HepG2 (cell line): ENCODE results near the gene DOLK. TPM values are rescaled to one million over a fixed set of nuclear protein-coding genes. Genes with fewer than 3 reads are reported as not detected.

Source experiments
- DNMT1 ChIP-seq: sonication (generic); formaldehyde crosslinking; IDR thresholded peaks from 2 replicates; pipeline ENCODE4 v1.5.1; 2020; ENCODE audit warnings: mild to moderate bottlenecking, missing genetic modification reagents
- ELK4 ChIP-seq: sonication (generic); formaldehyde crosslinking; IDR thresholded peaks from 2 replicates; pipeline ENCODE4 v1.9.0; 2021; ENCODE audit warnings: missing genetic modification reagents, borderline replicate concordance
- GABPA ChIP-seq, 2 experiments: IDR thresholded peaks; 2 replicates each; pipeline ENCODE4 v1.6.1; 2011 to 2016; ENCODE audit warnings: low read depth in 2 of 2, low read length in 1 of 2, missing biosample characterization in 1 of 2, missing genetic modification characterization in 1 of 2
- GTF3A ChIP-seq: sonication (generic); formaldehyde crosslinking; conservative IDR thresholded peaks from 2 replicates; pipeline ENCODE4 v1.4.0; 2020; ENCODE audit warnings: mild to moderate bottlenecking, missing genetic modification reagents
- HOXA9 ChIP-seq: sonication (generic); formaldehyde crosslinking; IDR thresholded peaks from 2 replicates; pipeline ENCODE4 v1.8.1; 2022; ENCODE audit warnings: missing genetic modification reagents, mild to moderate bottlenecking, moderate library complexity, borderline replicate concordance
- IRF2 ChIP-seq: IDR thresholded peaks from 2 replicates; pipeline ENCODE4 v1.6.1; 2018; ENCODE audit warnings: missing genetic modification reagents, missing compliant biosample characterization
- JUN ChIP-seq: sonication (generic); formaldehyde crosslinking; IDR thresholded peaks from 2 replicates; pipeline ENCODE4 v1.4.0; 2020; ENCODE audit warnings: mild to moderate bottlenecking, missing genetic modification reagents
- KLF16 ChIP-seq, 2 experiments: sonication (generic) in 1 of 2; formaldehyde crosslinking in 1 of 2; IDR thresholded peaks; 2 replicates each; pipeline versions ENCODE4 v1.6.1 to v1.8.0; 2016 to 2023; ENCODE audit warnings: missing genetic modification reagents in 2 of 2, missing compliant biosample characterization in 1 of 2
- MAFF ChIP-seq: IDR thresholded peaks from 2 replicates; pipeline ENCODE4 v1.6.1; 2011; ENCODE audit warnings: low read depth, low read length, improper control_type of control experiment
- MIXL1 ChIP-seq: IDR thresholded peaks from 2 replicates; pipeline ENCODE4 v1.6.1; 2016
- NCOA2 ChIP-seq: sonication (generic); formaldehyde crosslinking; IDR thresholded peaks from 2 replicates; pipeline ENCODE4 v1.8.0; 2022; ENCODE audit warnings: inconsistent platforms
- NFIB ChIP-seq: sonication (generic); formaldehyde crosslinking; IDR thresholded peaks from 2 replicates; pipeline ENCODE4 v1.9.0; 2021; ENCODE audit warnings: missing genetic modification reagents, mild to moderate bottlenecking, borderline replicate concordance
- NR2F1 ChIP-seq, 2 experiments: fragments of 450-650 bp in 1 of 2; formaldehyde crosslinking in 1 of 2; IDR thresholded peaks; 2 replicates each; pipeline versions ENCODE4 v1.5.0 to v1.6.1; 2016 to 2020; ENCODE audit warnings: mild to moderate bottlenecking in 1 of 2, missing compliant biosample characterization in 1 of 2, missing genetic modification reagents in 1 of 2, moderate library complexity in 1 of 2
- POLR2AphosphoS5 ChIP-seq: IDR thresholded peaks from 2 replicates; pipeline ENCODE4 v1.6.1; 2012; ENCODE audit warnings: low read depth, low read length
- SOX13 ChIP-seq, 3 experiments: fragments of 450-650 bp in 1 of 3; sonication (generic) in 1 of 3; formaldehyde crosslinking in 1 of 3; IDR thresholded peaks in 2 of 3; conservative IDR thresholded peaks in 1 of 3; 2 replicates each; pipeline versions ENCODE4 v1.5.0 to v1.6.1; 2016 to 2020; ENCODE audit warnings: antibody characterized with exemption in 1 of 3, mild to moderate bottlenecking in 1 of 3, missing compliant biosample characterization in 1 of 3, missing genetic modification reagents in 1 of 3, moderate library complexity in 1 of 3
- SOX6 ChIP-seq, 2 experiments: fragments of 450-650 bp in 1 of 2; sonication (generic) in 1 of 2; formaldehyde crosslinking in 1 of 2; IDR thresholded peaks; 2 replicates each; pipeline versions ENCODE4 v1.4.0 to v1.6.1; 2017 to 2020; ENCODE audit warnings: antibody characterized with exemption in 1 of 2, mild to moderate bottlenecking in 1 of 2, missing genetic modification reagents in 1 of 2
- SPEN ChIP-seq: sonication (generic); formaldehyde crosslinking; IDR thresholded peaks from 2 replicates; pipeline ENCODE4 v1.5.1; 2020; ENCODE audit warnings: low read depth, mild to moderate bottlenecking, missing genetic modification reagents
- SSRP1 ChIP-seq: IDR thresholded peaks from 2 replicates; pipeline ENCODE4 v1.6.1; 2016; ENCODE audit warnings: control low read depth
- STAT6 ChIP-seq: sonication (generic); formaldehyde crosslinking; IDR thresholded peaks from 2 replicates; pipeline ENCODE4 v1.4.0; 2020; ENCODE audit warnings: missing genetic modification reagents, mild to moderate bottlenecking, borderline replicate concordance
- ZBTB21 ChIP-seq: sonication (generic); formaldehyde crosslinking; IDR thresholded peaks from 2 replicates; pipeline ENCODE4 v1.4.0; 2020; ENCODE audit warnings: missing genetic modification reagents
- ZBTB7A ChIP-seq: sonication (generic); formaldehyde crosslinking; IDR thresholded peaks from 2 replicates; pipeline ENCODE4 v1.8.0; 2022; ENCODE audit warnings: mild to moderate bottlenecking, missing genetic modification reagents
- ZMAT5 ChIP-seq: sonication (generic); formaldehyde crosslinking; IDR thresholded peaks from 2 replicates; pipeline ENCODE4 v1.5.0; 2020; ENCODE audit warnings: mild to moderate bottlenecking, low read depth, missing genetic modification reagents, borderline replicate concordance
- ZNF143 ChIP-seq: sonication (generic); formaldehyde crosslinking; IDR thresholded peaks from 2 replicates; pipeline ENCODE4 v1.4.0; 2020; ENCODE audit warnings: missing genetic modification reagents
- ZNF260 ChIP-seq: sonication (generic); formaldehyde crosslinking; IDR thresholded peaks from 2 replicates; pipeline ENCODE4 v1.4.0; 2020; ENCODE audit warnings: missing genetic modification reagents, low read depth, mild to moderate bottlenecking, borderline replicate concordance
- ZNF562 ChIP-seq: sonication (generic); formaldehyde crosslinking; IDR thresholded peaks from 2 replicates; pipeline ENCODE4 v1.8.0; 2022; ENCODE audit warnings: missing genetic modification reagents, borderline replicate concordance
- ZNF652 ChIP-seq: IDR thresholded peaks from 2 replicates; pipeline ENCODE4 v1.6.1; 2016; ENCODE audit warnings: low read depth, borderline replicate concordance
- ZNF773 ChIP-seq: sonication (generic); formaldehyde crosslinking; IDR thresholded peaks from 2 replicates; pipeline ENCODE4 v1.4.0; 2020; ENCODE audit warnings: missing genetic modification reagents, borderline replicate concordance
- polyA plus RNA-seq, 8 experiments: library from polyadenylated mRNA; depleted of rRNA in 3 of 8; stranded (reverse) in 7 of 8; unstranded in 1 of 8; fragments of >200 nt; fragmentation: Illumina TruSeq in 4 of 8; extraction: Trizol in 4 of 8; gene quantifications; 2 replicates each; pipeline versions ENCODE4 v1.2.1 to v1.2.3, GENCODE V29; 2011 to 2016; ENCODE audit warnings: low read depth in 4 of 8, missing spikeins in 1 of 8, mixed read lengths in 1 of 8; ENCODE audit not compliant: insufficient read depth in 1 of 8
- total RNA-seq, 5 experiments: library from RNA; depleted of rRNA; stranded (reverse); fragments of >200 nt; fragmentation: Illumina TruSeq; extraction: Trizol; gene quantifications; 2 replicates each; pipeline ENCODE4 v1.2.3, GENCODE V29; 2016; ENCODE audit warnings: low read depth in 1 of 5

Gene DOLK
- total and polyA plus RNA-seq, 2 of the 13 experiments (the other 11 are each of a cell fraction or from before 2014, with no cell fraction given), result 15.4 to 18.7 TPM

- no peak for TF ChIP-seq ZNF773 (CRISPR knock-in tag)
- no peak for TF ChIP-seq POLR2AphosphoS5
- TF ChIP-seq ZBTB21 (CRISPR knock-in tag), result no peak
- no peak for TF ChIP-seq ZNF143 (CRISPR knock-in tag)
- TF ChIP-seq KLF16 (CRISPR knock-in tag; IDR thresholded peaks at IDR 0.05), result no peak
- no peak for TF ChIP-seq JUN (CRISPR knock-in tag)
- TF ChIP-seq NFIB (CRISPR knock-in tag), result no peak
- no peak for TF ChIP-seq MIXL1
- no peak for TF ChIP-seq SSRP1 (CRISPR knock-in tag)
- TF ChIP-seq ZBTB7A (CRISPR knock-in tag), result peak; percentile 58; the same call in 1 of the 2 replicates
- TF ChIP-seq SPEN (CRISPR knock-in tag), result peak; percentile 35; the same call in 1 of the 2 replicates
- TF ChIP-seq IRF2 (CRISPR knock-in tag), result no peak
- no peak for TF ChIP-seq ELK4 (CRISPR knock-in tag)
- no peak for TF ChIP-seq NR2F1 (CRISPR knock-in tag; IDR thresholded peaks at IDR 0.05)
- TF ChIP-seq GTF3A (CRISPR knock-in tag), result no peak
- TF ChIP-seq HOXA9, result peak; percentile 57; the same call in 1 of the 2 replicates
- no peak for TF ChIP-seq DNMT1 (CRISPR knock-in tag)
- TF ChIP-seq GABPA (IDR thresholded peaks at IDR 0.05; ENCODE audit: low read depth, low read length), result no peak
- peak; percentile 49; the same call in 1 of the 2 replicates for TF ChIP-seq GABPA (CRISPR knock-in tag; IDR thresholded peaks at IDR 0.05; ENCODE audit: low read depth)
- no peak for TF ChIP-seq SOX13 (IDR thresholded peaks at IDR 0.05)
- TF ChIP-seq SOX13 (CRISPR knock-in tag; conservative IDR thresholded peaks at IDR 0.05 in 1 of 2, IDR thresholded peaks at IDR 0.05 in 1 of 2), result peak in 1 of 2 experiments; percentile 73; a peak in 2 of 4 replicates
- no peak for TF ChIP-seq STAT6
- TF ChIP-seq ZNF562 (CRISPR knock-in tag), result 0 out of 2 replicates have a peak, but pooled peaks have one; percentile 22
- TF ChIP-seq ZMAT5, result no peak
- no peak for TF ChIP-seq ZNF652
- TF ChIP-seq MAFF, result no peak
- no peak for TF ChIP-seq SOX6 (IDR thresholded peaks at IDR 0.05)
- TF ChIP-seq SOX6 (CRISPR knock-in tag; IDR thresholded peaks at IDR 0.05), result peak; percentile 77
- no peak for TF ChIP-seq ZNF260
- TF ChIP-seq NCOA2 (CRISPR knock-in tag), result peak; percentile 54
These were observed 30.1 kb downstream of the DOLK start (continued) for GRCh38 chr9:128917151-128917849.
